Body of pancreas (tissue), 4 donors: ENCODE results near the gene GLI2. TPM values are rescaled to one million over a fixed set of nuclear protein-coding genes. Genes with fewer than 3 reads are reported as not detected.

Experiments used
- ATAC-seq: fragments of 150-250 bp; one replicate; pipeline ENCODE4 v1.9.1; 2016
- DNase-seq, 4 donors: peaks; one replicate each; pipeline ENCODE4 v3.0.0-alpha.2; 2019
- H3K27ac ChIP-seq, 4 donors: fragments of 200-600 bp; sonication (generic); 1 replicate in 3 of 4; 2 replicates in 1 of 4; pipeline versions ENCODE4 v1.5.1 to v1.6.1; 2016 to 2019; ENCODE audit warnings: mild to moderate bottlenecking in 1 of 4, mixed read lengths in 1 of 4, moderate library complexity in 1 of 4
- H3K27me3 ChIP-seq, 2 donors: fragments of 200-600 bp; sonication (generic); one replicate each; pipeline ENCODE4 v1.6.0; 2016; ENCODE audit warnings: mild to moderate bottlenecking in 1 of 2
- H3K36me3 ChIP-seq, 2 donors: fragments of 200-600 bp; sonication (generic); replicated peaks in 1 of 2; 2 replicates each; pipeline ENCODE4 v1.5.1; 2016; ENCODE audit warnings: low read depth in 2 of 2; ENCODE audit not compliant: insufficient read depth in 1 of 2
- H3K4me1 ChIP-seq: fragments of 200-600 bp; sonication (generic); one replicate; pipeline ENCODE4 v1.6.0; 2016
- H3K4me3 ChIP-seq, 2 donors: fragments of 200-600 bp; sonication (generic); 1 replicate in 1 of 2; 2 replicates in 1 of 2; pipeline ENCODE4 v1.5.1; 2016 to 2019
- H3K9me3 ChIP-seq, 3 donors: fragments of 200-600 bp; sonication (generic); 1 replicate in 2 of 3; 2 replicates in 1 of 3; pipeline ENCODE4 v1.5.1; 2016
- CTCF ChIP-seq, 7 experiments: fragments of 450-650 bp in 4 of 7; fragments of 200-600 bp in 3 of 7; sonication (generic) in 3 of 7; IDR thresholded peaks; one replicate each; pipeline ENCODE4 v1.5.1; 2016 to 2019; ENCODE audit warnings: antibody characterized with exemption in 7 of 7
- POLR2A ChIP-seq, 3 donors: fragments of 450-650 bp; IDR thresholded peaks; one replicate each; pipeline ENCODE4 v1.6.1; 2016; ENCODE audit warnings: antibody characterized with exemption in 3 of 3, mild to moderate bottlenecking in 2 of 3
- WGBS, 2 donors: methylation state at CpG; one replicate each; pipeline ENCODE4 v1.1.5; 2017; 5-methylcytosine and 5-hydroxymethylcytosine counted together
- intact Hi-C: fragments of 100-400 bp; cut with DNase I; formaldehyde crosslinking; loops from one replicate; pipeline ENCODE4 v1.15.1; 2023
- total RNA-seq, 2 donors: library from RNA; depleted of rRNA; stranded (reverse); fragments of >200 nt; gene quantifications; one replicate each; pipeline ENCODE4 v1.1.0, GENCODE V29; 2016

GLI2 gene
- total RNA-seq, 2 donors from 2014 or later = 1.0 to 1.3 TPM

- intact Hi-C loops = no loop called here
- WGBS, 2 donors = 84 to 100% methylated on average over 4 to 6 of the region's 6 CpGs
- no peak for ATAC-seq
These were observed 9.9 kb downstream of the GLI2 start for GRCh38 chr2:120745420-120746111.

DNA sequence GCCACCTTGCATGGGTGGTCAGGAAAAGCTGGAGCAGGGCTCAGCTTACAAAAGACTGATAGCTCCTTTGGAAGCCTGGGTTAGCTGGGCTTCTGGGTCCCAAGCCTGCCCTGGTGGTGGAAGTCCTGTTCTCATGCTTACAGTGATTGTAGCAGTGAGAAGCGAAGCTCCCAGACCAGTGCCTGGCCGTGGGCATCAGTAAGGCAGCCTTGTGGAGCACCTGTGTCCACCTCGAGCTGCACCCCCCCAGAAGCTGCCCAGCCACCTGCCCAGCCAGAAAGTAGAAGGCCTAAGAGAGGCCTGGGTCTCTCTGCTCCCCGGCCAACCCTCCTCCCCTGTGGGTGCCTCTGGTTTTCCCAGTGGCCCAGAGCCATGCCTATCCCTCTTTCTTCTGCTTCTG, 10.5 kb downstream of the GLI2 start:
- intact Hi-C loops = no loop called here
- Histone ChIP-seq H3K27ac (no peak overlapping the region), H3K27me3 (peaks cover 0 to 14% of the 10 kb centered on the region in 2 donors), H3K4me3 (no peak overlapping the region), H3K36me3 (no peaks in the 10 kb centered on the region), H3K4me1 (peaks cover 12% of the 10 kb centered on the region), H3K9me3 (no peaks in the 10 kb centered on the region)
- WGBS, 2 donors = 63 to 70% methylated on average over 2 to 4 of the region's 4 CpGs
- ATAC-seq (no peak), DNase-seq (no peak)
- no peak for TF ChIP-seq POLR2A (IDR thresholded peaks at IDR 0.05)
- no peak for TF ChIP-seq CTCF (IDR thresholded peaks at IDR 0.05)

More at GRCh38 chr2:120745420-120746111, 9.9 kb downstream of the GLI2 start:
- no peak for DNase-seq
- Histone ChIP-seq H3K4me3 (no peak overlapping the region), H3K4me1 (peaks cover 17% of the 10 kb centered on the region), H3K27me3 (peaks cover 0 to 20% of the 10 kb centered on the region in 2 donors), H3K27ac (no peak overlapping the region), H3K36me3 (no peaks in the 10 kb centered on the region), H3K9me3 (no peaks in the 10 kb centered on the region)
- TF ChIP-seq CTCF (IDR thresholded peaks at IDR 0.05) = no peak
- no peak for TF ChIP-seq POLR2A (IDR thresholded peaks at IDR 0.05)

DNA sequence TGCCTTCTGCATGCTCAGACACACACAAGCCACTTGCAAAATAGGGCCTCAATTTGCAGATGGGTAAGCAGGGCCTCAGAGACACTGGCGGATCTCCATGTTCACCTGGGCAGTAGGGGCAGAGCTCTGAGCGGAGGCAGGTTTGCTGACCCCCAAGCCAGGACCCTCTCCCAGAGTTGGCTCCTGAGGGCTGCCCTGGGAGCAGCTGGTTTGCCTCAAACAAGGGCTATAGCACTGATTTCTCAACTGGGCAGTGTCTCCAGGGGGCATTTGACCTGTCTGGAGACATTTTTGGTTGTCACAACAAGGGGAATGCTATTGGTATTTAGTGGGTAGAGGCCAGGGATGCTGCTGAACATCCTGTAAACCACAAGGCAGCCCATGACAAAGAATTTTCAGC, 11.6 kb downstream of the GLI2 start:
- Histone ChIP-seq H3K9me3 (no peaks in the 10 kb centered on the region), H3K27ac (no peak overlapping the region), H3K4me3 (no peak overlapping the region), H3K27me3 (peaks cover 0 to 3% of the 10 kb centered on the region in 2 donors), H3K36me3 (no peaks in the 10 kb centered on the region), H3K4me1 (peaks cover under 1% of the 10 kb centered on the region)
- DNase-seq = no peak
- no peak for ATAC-seq
- 80 to 94% methylated on average over 1 to 2 of the region's 2 CpGs for WGBS, 2 donors
- intact Hi-C loops = no loop called here
- no peak for TF ChIP-seq POLR2A (IDR thresholded peaks at IDR 0.05)
- TF ChIP-seq CTCF (IDR thresholded peaks at IDR 0.05) = no peak

DNA sequence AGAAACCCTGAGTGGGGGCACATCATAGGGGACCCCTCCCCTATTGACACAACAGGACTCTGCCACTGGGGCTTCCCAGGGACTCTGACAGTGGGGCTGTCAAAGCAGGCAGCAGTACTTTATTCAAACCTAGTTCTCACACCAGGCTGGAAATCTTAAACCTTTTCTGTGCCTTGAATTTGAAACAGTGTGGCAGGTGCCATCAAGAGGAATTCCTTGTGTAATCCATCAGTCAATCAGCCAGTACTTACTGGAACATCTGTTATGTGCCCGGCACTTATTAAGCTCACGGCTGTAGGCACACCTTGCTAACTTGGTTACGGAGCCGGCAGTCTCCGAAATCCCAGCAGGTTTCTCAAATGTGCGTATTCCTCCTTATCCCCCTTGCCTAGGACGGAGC, 12.0 kb downstream of the GLI2 start:
- Histone ChIP-seq H3K4me3 (no peak overlapping the region), H3K36me3 (no peaks in the 10 kb centered on the region), H3K9me3 (no peaks in the 10 kb centered on the region), H3K27me3 (no peaks in the 10 kb centered on the region), H3K4me1 (no peaks in the 10 kb centered on the region), H3K27ac (no peak overlapping the region)
- no peak for ATAC-seq
- TF ChIP-seq CTCF (IDR thresholded peaks at IDR 0.05) (no peak), POLR2A (IDR thresholded peaks at IDR 0.05) (no peak)
- WGBS, 2 donors = 84 to 92% methylated on average over 6 to 7 of the region's 7 CpGs
- intact Hi-C loops = no loop called here
- no peak for DNase-seq

GRCh38 chr2:120748310-120748709, 12.6 kb downstream of the GLI2 start:
- H3K27ac ChIP-seq = no peak overlapping the region
- no peak for TF ChIP-seq POLR2A (IDR thresholded peaks at IDR 0.05)
- TF ChIP-seq CTCF (IDR thresholded peaks at IDR 0.05) = no peak
- no peaks in the 10 kb centered on the region for H3K4me1 ChIP-seq
- H3K36me3 ChIP-seq = no peaks in the 10 kb centered on the region
- no peak overlapping the region for H3K4me3 ChIP-seq
- DNase-seq = no peak
- WGBS, 2 donors = 71 to 74% methylated on average over 2 to 3 of the region's 3 CpGs
- no peak for ATAC-seq
- intact Hi-C loops = no loop called here
- no peaks in the 10 kb centered on the region for H3K27me3 ChIP-seq
- no peaks in the 10 kb centered on the region for H3K9me3 ChIP-seq
